Fibroblast of mammary gland (primary cell): Measurements from ENCODE around the gene PALM.
A peak's percentile ranks its signal among the peaks of the same experiment; 100 is the strongest.

ENCODE experiments used
- DNase-seq: peaks from one replicate; pipeline ENCODE4 v3.0.0-alpha.2; 2010; ENCODE audit warnings: low read depth
- H3K4me3 ChIP-seq: 2 replicates; pipeline ENCODE4 v1.5.1; 2011; ENCODE audit warnings: low read depth, mild to moderate bottlenecking, low read length, moderate library complexity; ENCODE audit not compliant: control insufficient read depth
- CTCF ChIP-seq: conservative IDR thresholded peaks from 2 replicates; pipeline ENCODE4 v1.5.1; 2011; ENCODE audit warnings: low read depth, low read length, inconsistent platforms; ENCODE audit not compliant: control insufficient read depth, insufficient read depth

Gene PALM

GRCh38 chr19:680287-681028 lies 28.3 kb upstream of the PALM start:
- peak; percentile 96 for DNase-seq
- TF ChIP-seq CTCF, result no peak
- peak overlapping the region; percentile 47 for H3K4me3 ChIP-seq

DNA sequence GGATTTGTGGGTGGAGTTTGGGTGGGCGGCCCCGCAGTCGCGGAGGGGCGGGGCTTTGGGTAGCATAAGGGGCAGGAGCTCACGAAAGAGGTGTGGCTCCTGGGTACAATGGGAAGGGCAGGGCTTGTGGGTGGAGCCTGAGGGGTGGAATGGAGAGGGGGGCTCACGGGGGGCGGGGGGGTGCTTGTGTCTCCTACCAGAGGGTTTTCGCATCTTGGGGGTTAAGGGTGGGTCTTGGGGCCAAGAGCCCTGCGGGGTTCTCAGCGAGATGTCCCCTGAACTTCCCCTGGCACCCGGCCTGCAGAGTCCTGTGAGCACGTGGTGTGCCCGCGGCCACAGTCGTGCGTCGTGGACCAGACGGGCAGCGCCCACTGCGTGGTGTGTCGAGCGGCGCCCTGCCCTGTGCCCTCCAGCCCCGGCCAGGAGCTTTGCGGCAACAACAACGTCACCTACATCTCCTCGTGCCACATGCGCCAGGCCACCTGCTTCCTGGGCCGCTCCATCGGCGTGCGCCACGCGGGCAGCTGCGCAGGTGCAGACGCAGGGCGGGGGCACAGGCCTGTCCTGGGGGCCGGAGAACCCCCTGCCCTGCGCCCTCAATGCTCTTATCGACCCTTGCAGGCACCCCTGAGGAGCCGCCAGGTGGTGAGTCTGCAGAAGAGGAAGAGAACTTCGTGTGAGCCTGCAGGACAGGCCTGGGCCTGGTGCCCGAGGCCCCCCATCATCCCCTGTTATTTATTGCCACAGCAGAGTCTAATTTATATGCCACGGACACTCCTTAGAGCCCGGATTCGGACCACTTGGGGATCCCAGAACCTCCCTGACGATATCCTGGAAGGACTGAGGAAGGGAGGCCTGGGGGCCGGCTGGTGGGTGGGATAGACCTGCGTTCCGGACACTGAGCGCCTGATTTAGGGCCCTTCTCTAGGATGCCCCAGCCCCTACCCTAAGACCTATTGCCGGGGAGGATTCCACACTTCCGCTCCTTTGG lies 27.4 kb upstream of the PALM start:
- no peak for DNase-seq
- no peak for TF ChIP-seq CTCF
- no peak overlapping the region for H3K4me3 ChIP-seq

DNA sequence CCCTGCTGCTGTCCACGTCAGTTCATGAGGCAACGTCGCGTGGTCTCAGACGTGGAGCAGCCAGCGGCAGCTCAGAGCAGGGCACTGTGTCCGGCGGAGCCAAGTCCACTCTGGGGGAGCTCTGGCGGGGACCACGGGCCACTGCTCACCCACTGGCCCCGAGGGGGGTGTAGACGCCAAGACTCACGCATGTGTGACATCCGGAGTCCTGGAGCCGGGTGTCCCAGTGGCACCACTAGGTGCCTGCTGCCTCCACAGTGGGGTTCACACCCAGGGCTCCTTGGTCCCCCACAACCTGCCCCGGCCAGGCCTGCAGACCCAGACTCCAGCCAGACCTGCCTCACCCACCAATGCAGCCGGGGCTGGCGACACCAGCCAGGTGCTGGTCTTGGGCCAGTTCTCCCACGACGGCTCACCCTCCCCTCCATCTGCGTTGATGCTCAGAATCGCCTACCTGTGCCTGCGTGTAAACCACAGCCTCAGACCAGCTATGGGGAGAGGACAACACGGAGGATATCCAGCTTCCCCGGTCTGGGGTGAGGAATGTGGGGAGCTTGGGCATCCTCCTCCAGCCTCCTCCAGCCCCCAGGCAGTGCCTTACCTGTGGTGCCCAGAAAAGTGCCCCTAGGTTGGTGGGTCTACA lies 25.9 kb upstream of the PALM start:
- DNase-seq, result no peak
- TF ChIP-seq CTCF, result no peak
- no peak overlapping the region for H3K4me3 ChIP-seq

- no peak for TF ChIP-seq CTCF
- no peak overlapping the region for H3K4me3 ChIP-seq
- no peak for DNase-seq
Measured at GRCh38 chr19:685454-685931, 23.2 kb upstream of the PALM start.

DNA sequence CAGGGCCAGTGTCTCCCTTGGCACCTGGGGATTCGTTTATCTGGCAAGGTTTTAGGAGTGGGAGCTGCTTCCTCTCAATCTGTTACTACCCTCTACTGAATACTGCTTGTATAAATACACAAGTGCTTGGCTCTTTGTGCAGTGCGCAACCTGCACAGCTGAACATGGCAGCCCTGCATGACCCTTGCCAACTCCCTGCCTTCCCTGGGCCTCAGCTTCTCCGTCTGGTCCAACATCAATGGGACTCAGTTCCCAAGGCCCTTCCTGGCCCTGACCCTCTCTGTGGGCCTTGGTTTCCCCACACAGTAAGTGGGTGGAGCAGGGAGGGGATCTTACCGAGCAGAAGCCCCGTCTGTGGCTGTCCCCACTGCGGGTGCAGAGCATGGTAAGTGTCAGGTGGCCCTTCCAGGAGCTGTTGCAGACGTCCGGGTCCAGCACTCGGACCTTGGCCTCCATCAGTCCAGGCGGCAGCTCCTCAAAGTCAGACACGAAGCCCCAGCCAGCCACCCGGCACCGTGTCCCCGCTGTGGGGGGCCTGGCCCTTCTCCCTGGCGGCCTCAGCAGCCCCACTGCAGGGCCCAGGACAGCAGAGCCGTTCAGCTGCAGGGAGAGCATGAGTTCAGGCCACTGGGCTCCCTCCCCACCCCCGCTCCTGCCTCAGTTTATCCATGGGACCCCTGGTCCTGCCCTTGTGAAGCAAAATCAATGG lies 22.0 kb upstream of the PALM start:
- TF ChIP-seq CTCF, result no peak
- no peak overlapping the region for H3K4me3 ChIP-seq
- DNase-seq, result no peak
